HuH-7.5 (cell line): Measurements from ENCODE around the gene FGF14.
A peak's percentile ranks its signal among the peaks of the same experiment; 100 is the strongest.

Experiments used
- DNase-seq: peaks from one replicate; pipeline ENCODE4 v3.0.0; 2011; ENCODE audit warnings: low spot score

FGF14 gene

DNA sequence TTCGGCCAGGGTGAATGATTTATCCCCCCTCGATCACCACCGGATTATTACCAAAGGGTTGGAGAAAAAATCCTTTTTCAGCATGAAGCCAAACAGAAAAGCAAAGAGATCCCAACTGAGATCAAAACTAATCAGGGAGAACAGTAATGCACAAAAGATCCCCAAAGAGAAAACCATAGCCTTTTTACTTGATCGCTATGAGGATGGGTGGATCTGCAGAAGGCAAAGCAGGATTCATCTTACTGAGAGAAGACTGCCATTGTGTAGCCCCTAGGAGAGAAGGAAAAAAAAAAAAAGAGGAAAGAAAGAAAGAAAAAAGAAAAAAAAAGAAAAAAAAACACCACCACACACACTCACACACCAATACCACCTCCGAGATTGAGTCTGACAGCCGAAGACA is at the start of gene FGF14:
FGF14 (minus strand) TSS at position 283 of the 400 bp plus-strand sequence.
- DNase-seq, result no peak

DNA sequence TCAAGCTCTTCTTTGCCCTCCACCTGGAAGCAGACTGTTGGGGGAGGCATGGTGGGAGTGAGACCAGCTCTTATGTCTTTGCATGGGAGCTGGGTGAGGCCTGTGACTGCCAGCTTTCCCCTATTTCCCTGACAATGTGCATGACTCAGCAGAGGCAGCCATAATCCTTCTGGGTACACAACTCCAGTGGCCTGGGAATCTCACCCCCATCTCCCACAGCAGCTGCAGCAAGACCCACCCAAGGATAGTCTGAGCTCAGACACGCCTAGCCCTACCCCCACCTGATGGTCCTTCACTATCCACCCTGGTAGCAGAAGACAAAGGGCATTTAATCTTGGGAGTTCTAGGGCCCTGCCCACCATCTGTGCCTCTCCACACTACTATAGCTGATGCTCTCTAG is 41.4 kb upstream of the FGF14 start:
- no peak for DNase-seq

DNA sequence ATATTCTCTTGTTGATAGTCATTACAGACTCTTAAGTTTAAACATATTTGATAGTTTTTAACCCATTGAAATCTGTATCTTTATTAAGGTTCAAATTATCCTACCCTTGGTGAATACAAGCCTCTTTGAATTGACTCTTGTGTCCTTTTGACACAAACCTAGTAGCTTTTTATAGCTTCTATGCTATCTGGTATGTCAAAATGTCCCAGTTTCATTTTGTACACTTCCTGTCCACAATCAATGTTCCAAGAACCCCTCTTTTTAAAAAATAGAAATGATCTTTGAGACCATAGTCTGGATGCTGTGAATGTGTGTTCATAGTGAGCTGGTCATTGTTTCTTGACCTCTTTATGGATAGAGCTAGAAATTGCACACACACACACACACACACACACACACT is 39.2 kb upstream of the FGF14 start:
- no peak for DNase-seq

DNA sequence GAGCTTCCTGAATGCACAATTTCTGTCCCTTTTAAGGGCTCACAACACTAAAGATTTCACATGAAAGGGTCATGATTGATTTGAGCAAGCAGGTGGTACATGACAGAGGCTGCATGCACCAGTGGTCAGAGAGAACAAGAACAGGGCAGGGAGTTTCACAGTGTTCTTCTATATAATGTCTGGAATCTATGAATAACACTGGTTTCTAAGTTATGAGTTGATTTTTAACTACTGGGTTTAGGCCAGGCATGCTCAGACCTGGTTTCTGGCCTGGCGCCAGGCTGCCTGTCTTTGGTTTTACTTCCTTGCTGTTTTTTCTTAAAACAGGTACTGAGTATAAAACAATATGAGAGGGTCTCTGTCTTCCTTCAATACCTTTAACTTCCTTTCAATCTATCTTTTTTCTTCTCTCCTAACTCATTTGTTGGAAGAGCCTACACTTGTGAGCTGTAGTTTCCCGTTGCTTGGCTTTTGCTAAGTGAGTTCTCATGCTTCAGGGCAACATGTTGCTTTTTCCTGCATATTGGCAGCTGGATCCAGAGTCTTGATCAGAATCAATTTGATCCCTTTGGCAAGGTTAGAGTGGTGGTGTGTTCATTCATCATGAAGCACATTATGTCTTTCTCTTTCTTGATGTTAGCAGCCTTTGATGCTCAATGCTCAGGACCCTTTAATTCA is 38.5 kb upstream of the FGF14 start:
- no peak for DNase-seq

DNA sequence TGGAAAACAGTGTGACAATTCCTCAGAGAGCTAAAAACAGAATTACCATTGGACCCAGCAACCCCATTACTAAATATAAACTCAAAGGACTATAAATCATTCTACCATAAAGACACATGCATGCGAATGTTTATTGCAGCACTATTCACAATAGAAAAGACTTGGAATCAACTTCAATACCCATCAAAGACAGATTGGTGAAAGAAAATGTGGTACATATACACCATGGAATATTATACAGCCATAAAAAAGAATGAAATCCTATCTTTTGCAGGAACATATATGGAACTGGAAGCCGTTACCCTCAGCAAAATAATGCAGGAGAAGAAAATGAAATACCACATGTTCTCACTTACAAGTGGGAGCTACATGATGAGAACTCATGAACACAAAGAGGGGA is 20.8 kb upstream of the FGF14 start:
- no peak for DNase-seq

DNA sequence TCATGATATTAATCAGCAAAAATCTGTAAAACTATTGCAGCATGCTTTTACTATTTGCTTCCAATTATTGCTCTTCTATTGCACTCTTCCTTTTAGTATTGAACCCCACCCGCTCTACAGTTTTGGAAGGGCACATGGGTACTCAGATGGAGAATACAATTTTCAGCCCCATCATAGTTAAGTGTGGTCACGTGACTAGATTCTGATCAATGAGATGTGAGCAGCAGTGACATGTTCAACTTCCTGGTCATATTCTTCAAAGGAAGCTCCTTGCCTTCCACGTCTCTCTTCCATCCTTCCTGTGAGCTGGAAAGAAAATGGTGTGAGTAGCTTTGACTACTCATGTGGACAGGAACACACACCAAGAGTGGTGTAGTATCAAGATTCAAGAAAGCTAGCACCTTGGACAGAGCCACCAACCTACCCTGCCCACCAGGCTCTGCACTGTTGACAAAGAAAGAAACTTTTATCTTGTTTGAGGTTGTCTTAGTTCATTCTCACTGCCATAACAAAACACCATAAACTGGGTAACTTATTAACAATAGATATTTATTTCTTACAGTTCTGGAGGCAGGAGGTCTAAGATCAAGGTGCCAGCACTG is 3.8 kb upstream of the FGF14 start:
- no peak for DNase-seq

DNA sequence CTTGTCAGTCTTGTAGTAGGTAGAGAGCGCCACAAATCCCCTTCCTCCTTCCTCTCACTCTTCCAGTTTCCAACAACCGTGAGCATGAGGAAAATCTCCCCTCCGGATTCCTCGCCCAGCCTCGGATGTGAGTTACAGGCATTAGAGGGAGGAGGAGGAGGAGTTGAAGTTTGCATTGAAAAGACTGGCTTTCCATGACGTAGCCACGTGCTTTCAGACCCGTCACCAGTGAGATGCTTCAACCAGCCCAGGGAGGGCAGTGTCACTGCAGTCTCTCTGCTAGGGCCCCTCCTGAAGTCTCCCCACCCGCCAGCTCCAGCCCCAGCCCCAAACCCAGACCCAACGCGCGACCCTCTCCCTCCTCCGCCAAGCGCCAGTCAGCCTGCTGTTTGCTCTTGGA is 442 bp upstream of the FGF14 start:
- DNase-seq, result no peak

DNA sequence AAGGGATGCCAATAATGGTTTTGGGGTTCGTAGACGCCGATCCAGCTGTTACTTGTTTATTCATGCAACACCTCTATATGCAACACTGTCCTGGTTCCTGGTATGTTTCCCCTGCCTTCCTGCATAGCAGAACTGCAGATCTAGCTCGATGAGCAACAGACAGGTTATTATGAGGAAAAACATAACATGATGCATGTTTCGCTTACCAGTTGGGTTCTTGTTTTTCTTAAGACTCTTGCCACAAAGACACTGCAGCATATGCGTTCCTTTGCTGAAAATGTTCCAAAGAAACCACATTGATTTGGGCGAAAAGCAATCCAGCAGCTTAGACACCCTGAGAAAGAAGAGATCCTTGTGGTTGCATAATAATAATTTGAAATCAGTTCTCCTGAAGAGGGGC is 583 bp downstream of the FGF14 start:
- DNase-seq, result no peak

DNA sequence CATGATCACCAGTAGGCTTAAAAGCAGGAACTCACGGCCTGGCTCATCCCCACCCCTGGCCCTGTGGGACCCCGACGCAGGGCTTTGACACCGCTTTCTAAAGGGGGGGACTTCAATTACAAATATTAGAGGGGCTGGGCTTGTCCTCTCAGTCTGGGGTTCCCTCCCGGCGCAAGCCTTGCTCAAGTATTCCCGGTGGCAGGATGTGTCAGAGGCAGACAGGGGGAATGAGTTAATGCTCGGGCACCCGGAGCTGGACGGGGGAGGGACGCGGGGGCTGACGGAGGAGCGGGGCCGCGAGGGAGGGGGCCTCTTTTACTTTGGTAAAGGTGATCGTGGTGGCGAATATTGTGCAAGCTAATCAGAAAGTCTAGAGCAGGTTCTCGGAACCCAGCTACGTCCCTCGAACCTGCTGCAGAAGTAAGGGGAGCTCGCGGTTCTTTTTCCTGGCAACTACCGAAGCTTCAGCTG is 1.1 kb downstream of the FGF14 start:
- no peak for DNase-seq

DNA sequence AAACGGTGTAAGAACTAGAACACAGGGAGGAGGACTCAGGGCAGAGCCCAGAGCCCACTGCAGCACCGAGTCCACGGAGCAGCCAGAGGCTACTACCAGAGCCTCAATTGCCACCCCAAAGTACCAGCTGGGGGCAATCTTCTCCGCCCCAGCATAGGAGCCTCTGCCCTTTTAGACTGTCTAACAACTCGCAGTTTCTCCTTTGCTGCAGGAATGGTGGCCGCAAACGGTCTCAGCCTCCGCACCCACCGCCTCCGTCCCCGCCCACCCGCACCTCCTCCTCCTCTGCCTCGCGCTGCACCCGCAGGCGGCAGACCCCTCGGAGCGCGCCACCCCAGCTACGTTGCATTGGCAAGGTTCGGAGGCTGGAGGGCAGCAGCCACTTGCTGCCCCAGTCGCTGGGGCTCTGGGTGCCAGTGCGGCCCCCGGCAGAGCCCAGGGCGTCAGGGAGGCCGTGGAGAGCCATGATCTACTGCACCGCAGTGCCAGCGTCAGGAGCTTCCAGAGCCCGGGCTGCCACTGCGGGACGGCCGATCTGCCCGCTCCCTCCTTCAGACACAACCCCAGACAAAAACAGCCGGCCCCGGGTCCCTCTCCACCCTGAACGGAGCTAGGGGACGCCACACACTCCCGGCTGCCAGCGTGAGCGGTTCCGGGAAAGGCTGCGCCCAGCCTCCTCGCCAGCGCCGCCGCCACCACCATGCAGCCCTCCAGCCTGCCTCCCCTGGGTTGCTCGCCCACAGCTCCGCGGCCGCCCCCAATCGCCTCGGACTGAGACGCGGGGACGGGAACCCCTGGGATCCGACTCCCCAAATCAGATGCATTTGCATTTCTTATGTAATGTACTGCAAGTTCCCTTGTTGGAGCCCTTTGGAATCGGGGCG is 1.8 kb downstream of the FGF14 start:
- DNase-seq, result no peak

DNA sequence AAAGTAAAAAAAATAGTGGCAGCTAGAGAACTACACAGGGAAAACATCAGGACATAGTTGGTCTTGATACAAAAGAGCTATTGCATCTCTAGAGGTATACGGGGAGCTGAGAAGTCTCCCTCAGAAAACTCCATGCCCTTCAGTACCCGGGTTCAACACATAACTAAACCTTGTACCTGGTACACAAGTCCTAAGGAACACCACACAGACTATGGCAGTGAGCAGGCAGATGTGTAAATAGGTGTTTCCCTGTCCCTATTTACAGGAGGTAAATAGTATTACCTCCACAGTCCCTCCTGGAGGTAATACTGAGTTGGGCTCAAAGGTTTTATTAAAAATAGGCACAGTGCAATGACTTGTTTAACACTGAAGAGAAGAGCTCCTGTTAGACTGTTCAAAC is 5.9 kb downstream of the FGF14 start:
- DNase-seq, result no peak

DNA sequence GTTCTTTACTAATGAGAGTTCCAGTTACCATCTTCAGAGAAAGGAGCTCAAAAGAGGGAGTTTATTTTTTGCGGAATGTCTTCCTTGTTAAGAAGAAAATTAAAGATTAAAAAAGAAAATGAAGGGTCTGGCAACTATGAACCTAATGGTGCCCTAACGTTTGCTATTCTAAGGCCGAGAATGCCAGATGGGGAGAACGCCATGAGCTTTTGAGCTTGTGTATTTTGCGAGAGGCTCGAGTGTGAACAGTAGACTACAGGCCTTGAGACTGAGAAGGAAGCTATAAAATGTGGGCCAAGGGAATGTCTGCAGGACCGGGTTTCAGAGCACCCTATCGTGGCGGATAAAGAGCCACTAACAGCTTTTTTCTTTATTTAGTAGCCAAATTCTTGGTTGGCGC is 6.7 kb downstream of the FGF14 start:
- no peak for DNase-seq

DNA sequence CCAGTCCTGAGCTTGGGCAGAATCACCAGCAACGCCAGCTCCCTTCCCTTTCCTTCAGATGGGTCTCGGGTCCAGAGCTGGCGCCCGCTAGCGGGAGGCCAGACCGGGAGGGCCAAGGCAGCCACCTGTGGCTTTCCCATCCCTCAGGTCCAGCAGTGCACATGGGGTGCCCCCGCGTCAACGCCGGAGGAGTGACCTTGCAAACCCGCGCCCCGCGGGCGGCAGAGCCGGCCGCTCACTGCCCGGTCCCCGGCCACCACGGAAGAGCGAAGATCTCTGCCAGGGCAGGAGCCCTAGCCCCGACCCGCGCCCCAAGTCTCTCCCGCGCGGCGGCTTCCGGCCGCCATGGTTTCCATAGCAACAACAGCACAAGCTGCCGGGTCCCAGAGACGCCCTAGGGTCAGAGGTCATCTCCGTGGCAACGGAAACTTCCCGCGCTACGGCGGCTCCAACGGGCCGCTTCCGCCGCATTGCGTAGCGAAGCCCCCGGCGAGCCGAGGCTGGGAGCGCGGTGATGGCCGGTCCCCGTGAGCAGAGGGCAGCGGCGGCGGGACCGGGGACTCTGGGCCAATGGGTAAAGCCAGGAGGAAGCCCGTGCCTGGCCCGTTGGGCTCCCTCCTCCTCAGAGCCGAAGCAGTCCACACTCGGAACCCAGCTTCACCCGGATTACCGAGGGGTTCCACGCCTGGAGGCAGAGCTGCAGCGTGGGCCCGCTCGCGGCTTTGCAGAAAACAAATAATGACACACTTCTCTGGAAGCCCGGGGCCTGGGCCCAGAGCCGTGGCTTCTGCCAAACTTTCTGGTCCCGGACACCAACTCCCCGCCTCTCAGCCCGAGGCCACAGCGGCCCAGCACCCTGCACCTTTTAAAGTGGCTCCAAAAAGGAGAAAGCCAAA is 7.4 kb downstream of the FGF14 start:
- peak; percentile 33 for DNase-seq

DNA sequence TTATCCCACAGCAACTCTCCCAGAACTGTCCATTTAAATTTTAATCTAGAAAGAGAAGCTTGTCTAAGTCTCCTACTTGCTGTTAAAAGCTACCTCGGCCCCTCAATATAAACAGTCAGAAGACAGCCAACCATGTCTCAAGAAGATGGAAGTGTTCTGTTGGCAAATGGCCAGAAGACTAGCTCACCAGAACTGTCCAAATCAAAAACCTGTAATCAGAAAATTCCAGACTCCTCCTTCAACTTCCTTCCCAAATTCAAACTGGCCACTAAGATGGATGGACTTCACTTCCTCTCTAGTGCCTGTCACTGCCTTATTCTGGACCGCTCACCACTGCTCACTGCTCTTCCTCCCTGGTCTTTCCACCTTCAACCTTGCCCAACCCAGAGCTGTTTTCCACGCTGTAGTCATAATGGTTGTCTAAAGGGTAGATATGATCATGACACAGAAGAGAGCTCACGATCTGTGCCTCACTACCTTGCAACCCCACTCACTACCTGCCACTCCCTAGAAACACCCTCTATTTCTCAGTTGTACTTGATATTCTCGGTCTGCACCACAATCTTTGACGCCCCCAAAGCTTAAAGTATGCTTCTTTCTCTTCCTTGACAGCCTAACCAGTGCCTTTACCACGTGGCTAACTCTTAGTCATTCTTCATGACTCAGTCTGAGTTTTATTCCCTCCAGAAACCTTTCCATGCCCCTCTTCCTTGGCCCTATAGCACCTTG is 9.2 kb downstream of the FGF14 start:
- no peak for DNase-seq

DNA sequence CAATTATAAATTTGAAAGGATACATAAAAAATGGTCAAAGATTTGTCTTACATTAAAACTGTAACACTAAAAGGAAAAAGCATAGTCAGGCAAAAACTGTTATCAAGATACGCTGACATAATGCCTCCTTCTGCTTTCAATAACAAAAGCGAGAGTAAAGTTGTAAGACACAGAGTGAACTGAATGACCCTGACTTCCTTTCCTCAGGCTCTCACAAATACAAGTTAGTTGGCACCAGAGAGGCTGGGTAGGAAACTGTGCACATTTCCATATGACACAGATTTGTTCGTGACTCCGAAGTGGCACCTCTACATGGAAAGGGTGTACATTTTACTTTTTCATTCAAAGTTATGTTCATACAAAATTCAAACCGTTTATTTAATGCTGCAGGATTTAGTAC is 15.4 kb downstream of the FGF14 start:
- no peak for DNase-seq

DNA sequence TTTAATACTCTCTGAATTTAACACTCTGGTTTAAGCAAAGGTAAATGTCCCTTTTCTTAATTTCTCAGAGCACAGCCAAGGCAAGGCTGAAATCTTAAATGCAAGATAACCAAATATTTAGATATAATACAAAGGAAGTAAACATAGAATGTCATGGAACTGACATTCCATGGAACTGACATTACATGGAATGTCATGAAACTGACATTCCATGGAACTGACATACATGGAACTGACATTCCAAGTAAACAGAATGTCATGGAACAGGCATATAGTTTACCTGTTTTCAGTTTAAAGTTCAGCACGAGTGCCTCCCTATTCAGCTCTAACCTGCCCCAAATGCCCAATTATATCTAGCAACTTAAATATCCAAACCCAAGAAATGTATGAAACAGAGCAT is 21.8 kb downstream of the FGF14 start:
- DNase-seq, result no peak

DNA sequence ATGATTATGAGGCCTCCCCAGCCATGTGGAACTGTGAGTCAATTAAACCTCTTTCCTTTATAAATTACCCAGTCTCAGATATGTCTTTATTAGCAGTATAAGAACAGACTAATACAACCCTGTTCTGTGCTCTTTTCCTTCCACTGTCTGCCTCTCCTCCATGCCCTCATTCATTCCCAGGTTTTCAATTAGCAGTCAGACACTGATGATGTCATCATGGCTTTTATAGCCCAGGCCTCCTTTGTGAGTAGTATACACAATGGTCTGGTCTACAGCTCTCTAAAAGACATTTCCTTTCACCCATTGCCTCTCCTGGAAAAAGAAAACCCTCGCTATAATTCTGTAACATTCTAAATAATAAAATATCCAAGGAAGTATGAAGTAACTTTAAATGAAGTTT is 25.5 kb downstream of the FGF14 start:
- DNase-seq, result no peak

DNA sequence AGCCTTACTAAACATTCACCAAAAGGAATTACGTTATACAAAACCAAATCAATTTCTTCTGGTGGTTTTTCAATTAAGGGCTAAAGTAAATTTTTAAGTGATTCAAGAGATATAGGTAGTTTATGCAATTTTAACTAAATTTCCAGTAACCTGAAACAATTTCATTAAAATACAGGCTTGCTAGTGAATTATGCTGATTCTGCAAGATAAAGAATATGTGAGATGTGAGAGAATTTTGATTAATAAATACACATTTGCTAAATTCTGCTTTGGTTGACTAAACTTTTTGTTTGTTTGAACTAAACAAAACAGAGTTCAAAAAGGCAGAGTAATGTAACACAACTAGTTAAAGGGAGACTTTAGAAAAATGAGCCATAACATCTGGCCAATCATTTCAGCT is 27.1 kb downstream of the FGF14 start:
- no peak for DNase-seq

DNA sequence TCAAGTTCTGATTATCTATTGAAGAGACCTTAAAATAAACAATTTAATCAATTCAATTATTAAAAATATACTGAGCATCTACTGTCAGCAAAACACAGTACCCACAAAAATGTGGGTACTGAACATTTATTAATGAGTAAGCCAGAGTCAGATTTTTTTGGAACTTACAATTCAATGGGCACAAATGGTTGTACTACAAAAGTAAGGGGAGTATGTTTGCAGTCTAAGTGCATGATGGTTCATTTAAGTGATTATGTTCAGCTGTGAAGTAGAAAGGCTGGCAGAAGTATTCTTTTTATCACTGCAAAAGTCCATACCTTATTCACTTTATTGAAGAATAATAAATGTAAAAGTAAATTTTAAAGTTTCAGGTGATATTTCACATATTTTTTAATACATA is 27.6 kb downstream of the FGF14 start:
- DNase-seq, result no peak

DNA sequence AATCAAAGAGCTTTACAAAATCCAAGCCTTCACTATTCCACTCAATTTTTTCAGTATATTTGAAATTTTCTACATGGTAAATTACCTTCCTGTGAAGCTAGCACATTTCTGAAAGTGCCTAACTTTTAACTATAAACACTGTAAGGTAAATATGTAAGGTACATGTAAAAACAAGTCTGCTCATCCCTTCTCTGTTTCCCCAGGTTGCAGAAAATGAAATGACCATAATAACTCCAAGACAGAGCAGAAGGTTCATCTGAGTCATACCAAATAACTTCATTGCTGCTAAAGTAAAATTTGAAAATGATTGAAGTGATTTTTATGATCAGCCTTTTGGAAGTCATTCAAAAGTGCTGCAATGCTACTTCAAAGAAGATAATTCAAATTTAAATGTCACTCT is 28.6 kb downstream of the FGF14 start:
- no peak for DNase-seq

DNA sequence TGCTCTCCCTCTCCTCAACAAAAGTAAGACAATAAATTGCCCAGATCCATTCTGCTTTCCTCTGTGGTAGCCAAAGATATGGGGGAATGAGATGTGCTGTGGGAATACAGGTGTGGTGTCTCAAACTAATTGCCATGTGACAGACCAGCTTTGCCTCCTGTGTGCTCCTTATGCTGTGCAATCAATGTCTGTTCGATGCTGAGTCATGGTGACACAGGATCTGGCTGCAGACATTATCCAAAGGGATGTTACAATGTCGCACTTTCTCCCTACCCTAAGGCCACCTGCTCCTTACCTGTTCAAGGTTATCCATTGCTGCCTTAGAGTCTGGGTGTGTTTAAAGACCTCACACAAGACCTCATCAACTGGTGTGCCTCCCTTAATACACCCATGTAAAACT is 32.5 kb downstream of the FGF14 start:
- DNase-seq, result no peak
